ENCODE results near the gene PDE2A. TPM values are rescaled to one million over a fixed set of nuclear protein-coding genes. Genes with fewer than 3 reads are reported as not detected.

PDE2A gene
- total and polyA plus RNA-seq, 4 donors = 9.4 to 17.5 (median 14.1) TPM

DNA sequence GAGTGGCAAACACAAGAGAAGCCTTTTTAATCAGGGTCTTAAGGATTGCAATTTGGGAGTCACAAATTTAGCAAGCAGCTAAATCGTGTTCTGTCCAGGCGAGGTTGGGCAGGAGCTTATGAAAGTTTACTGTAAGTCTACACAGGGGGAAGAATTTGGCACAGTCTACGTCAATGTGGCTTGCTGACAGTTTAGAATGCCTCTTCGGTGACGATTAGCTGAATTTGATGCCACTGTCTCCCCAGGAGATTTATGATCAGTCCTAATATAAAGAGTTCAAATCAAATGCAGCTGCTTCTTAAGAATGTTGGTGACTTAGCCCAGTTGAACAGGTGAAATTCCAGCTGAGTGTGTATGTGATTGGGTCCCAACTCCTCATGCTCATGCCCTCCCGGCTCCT lies 125.8 kb downstream of the PDE2A start:
- Histone ChIP-seq H3K27me3 (ENCODE audit: control insufficient read depth, insufficient read depth, low read length) (no peaks in the 10 kb centered on the region), H3K4me1 (ENCODE audit: control insufficient read depth, insufficient read depth, low read length) (peaks cover 3% of the 10 kb centered on the region), H3K27ac (ENCODE audit: low read depth, low read length) (no peak overlapping the region), H3K9me3 (ENCODE audit: control insufficient read depth, insufficient read depth, low read length) (no peaks in the 10 kb centered on the region), H3K36me3 (ENCODE audit: control insufficient read depth, insufficient read depth, low read length) (no peaks in the 10 kb centered on the region), H3K4me3 (ENCODE audit: low read depth, low read length) (no peak overlapping the region)
- no peak for DNase-seq (ENCODE audit: low read depth in 4 of 6, low spot score in 6 of 6)
- 81% methylated on average over 4 of the region's 6 CpGs for WGBS (ENCODE audit: insufficient coverage)

DNA sequence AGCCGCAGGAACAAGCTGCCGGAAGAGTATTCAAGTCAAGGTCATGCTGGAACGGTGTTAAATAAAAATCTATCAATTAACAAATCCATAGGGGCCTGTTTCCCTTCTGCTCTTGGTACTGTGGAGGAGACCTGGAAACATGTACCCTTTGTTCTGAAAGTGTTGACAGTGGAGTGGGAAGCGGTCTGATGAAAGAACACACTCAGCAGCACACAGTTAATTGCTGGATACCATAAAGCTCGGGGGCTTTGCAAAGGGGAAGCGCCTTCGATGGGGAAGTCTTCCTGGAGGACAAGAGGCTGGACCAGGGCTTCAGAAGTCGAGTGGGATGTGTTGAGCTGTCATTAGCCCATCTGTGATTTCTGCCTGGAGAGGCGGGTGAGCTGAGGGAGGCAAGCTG lies 127.4 kb downstream of the PDE2A start:
- Histone ChIP-seq H3K27ac (ENCODE audit: low read depth, low read length) (no peak overlapping the region), H3K4me3 (ENCODE audit: low read depth, low read length) (no peak overlapping the region), H3K36me3 (ENCODE audit: control insufficient read depth, insufficient read depth, low read length) (no peaks in the 10 kb centered on the region), H3K4me1 (ENCODE audit: control insufficient read depth, insufficient read depth, low read length) (peaks cover 3% of the 10 kb centered on the region), H3K27me3 (ENCODE audit: control insufficient read depth, insufficient read depth, low read length) (no peaks in the 10 kb centered on the region), H3K9me3 (ENCODE audit: control insufficient read depth, insufficient read depth, low read length) (no peaks in the 10 kb centered on the region)
- no peak for DNase-seq (ENCODE audit: low read depth in 4 of 6, low spot score in 6 of 6)
- 46% methylated on average over 4 of the region's 9 CpGs for WGBS (ENCODE audit: insufficient coverage)

DNA sequence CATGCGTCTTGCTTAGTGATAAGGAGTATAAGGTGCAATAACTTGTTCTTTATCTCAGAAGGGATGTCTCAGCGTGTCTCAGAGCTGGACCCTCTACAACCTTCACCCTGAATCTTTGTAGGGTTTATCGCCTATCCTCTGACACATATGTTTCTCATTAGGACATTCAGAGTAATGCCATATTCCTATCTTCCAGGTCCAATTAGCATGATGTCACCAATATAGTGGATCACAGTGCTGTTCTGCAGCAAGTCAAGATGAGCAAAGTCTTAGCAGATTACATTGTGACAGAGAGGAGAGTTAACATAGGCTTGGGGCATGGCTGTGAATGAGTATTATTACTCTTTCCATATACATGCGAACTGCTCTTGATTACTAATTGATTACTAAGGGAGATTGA lies 129.6 kb downstream of the PDE2A start:
- Histone ChIP-seq H3K4me1 (ENCODE audit: control insufficient read depth, insufficient read depth, low read length) (peaks cover 6% of the 10 kb centered on the region), H3K36me3 (ENCODE audit: control insufficient read depth, insufficient read depth, low read length) (no peaks in the 10 kb centered on the region), H3K27ac (ENCODE audit: low read depth, low read length) (no peak overlapping the region), H3K4me3 (ENCODE audit: low read depth, low read length) (no peak overlapping the region), H3K27me3 (ENCODE audit: control insufficient read depth, insufficient read depth, low read length) (no peaks in the 10 kb centered on the region), H3K9me3 (ENCODE audit: control insufficient read depth, insufficient read depth, low read length) (no peaks in the 10 kb centered on the region)
- WGBS (ENCODE audit: insufficient coverage) = no CpG with 5 or more reads among the region's 4 CpGs
- DNase-seq (ENCODE audit: low read depth in 4 of 6, low spot score in 6 of 6) = no peak

DNA sequence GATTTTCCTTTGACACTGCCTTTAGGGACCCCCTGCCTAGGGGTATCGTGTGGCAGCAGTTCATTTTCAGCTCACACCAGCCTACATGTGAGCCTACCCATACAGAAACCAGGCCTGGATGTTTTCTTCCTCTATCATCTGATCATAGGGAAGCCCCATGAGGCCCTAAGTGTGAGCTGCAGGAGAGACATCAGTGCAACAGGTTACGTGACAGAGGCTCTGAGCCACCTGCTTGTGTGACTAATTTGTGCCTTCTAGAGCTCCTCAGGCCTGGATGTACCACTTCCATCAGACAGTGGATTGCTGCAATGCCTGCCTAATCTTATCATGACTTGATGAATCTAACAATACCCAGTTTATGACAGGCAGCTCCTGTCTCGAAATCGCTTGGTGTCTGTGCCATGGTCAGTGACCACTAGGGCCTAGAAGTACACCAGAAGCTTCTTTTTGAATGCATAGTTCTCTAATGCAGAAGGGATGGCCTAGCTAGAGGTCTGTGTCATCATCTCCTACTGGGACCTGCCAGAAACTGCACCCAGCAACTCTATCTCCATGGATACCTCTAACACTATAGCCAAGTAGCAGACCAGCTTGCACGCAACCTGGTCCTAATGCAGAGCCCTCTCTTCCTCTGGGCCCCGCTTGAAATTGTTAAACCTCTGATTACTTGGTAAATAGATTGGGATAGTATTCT lies 130.2 kb downstream of the PDE2A start:
- WGBS (ENCODE audit: insufficient coverage) = 90% methylated on average over 5 of the region's 6 CpGs
- Histone ChIP-seq H3K36me3 (ENCODE audit: control insufficient read depth, insufficient read depth, low read length) (no peaks in the 10 kb centered on the region), H3K4me1 (ENCODE audit: control insufficient read depth, insufficient read depth, low read length) (peaks cover 6% of the 10 kb centered on the region), H3K27me3 (ENCODE audit: control insufficient read depth, insufficient read depth, low read length) (no peaks in the 10 kb centered on the region), H3K27ac (ENCODE audit: low read depth, low read length) (no peak overlapping the region), H3K9me3 (ENCODE audit: control insufficient read depth, insufficient read depth, low read length) (no peaks in the 10 kb centered on the region), H3K4me3 (ENCODE audit: low read depth, low read length) (no peak overlapping the region)
- DNase-seq (ENCODE audit: low read depth in 4 of 6, low spot score in 6 of 6) = no peak

DNA sequence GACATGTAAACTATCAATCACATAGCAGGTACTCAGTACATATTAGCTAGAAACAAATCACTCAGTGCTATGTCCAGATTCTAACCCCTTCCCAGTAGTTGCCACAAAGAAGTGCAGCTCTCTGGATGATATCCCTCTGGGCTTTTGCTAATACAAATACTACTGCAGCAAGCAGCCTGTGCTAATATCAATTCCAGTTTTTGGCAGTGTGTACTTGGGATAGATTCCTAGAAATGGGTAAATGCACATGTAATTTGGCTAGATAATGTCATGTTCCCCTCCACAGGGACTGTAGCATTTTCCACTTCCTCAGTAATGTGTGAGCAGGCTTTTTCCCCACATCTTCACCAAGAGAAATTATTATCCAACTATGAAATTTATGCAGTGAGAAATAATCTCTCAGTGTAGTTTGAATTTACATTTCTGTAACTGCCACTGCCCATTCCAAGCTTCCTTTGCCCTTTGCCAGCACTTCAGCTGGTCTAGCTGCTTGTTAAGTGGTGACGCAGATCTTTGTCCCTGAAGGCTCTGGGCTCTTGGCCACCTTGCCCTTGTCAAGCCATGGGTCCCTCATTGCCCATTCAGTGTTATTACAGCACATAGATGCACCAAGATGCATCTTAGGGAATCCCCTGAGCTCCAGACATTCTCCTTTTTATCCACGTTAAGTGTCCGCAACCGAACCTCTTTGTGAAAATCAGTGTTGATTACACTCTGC lies 132.8 kb downstream of the PDE2A start:
- H3K27ac ChIP-seq (ENCODE audit: low read depth, low read length) = no peak overlapping the region
- H3K9me3 ChIP-seq (ENCODE audit: control insufficient read depth, insufficient read depth, low read length) = no peaks in the 10 kb centered on the region
- H3K4me1 ChIP-seq (ENCODE audit: control insufficient read depth, insufficient read depth, low read length) = peaks cover 6% of the 10 kb centered on the region
- no peak overlapping the region for H3K4me3 ChIP-seq (ENCODE audit: low read depth, low read length)
- DNase-seq (ENCODE audit: low read depth in 4 of 6, low spot score in 6 of 6) = peak in 2 of 6 donors; percentile 54 to 67
- no peaks in the 10 kb centered on the region for H3K36me3 ChIP-seq (ENCODE audit: control insufficient read depth, insufficient read depth, low read length)
- 75% methylated on average over 4 of the region's 4 CpGs for WGBS (ENCODE audit: insufficient coverage)
- no peaks in the 10 kb centered on the region for H3K27me3 ChIP-seq (ENCODE audit: control insufficient read depth, insufficient read depth, low read length)

DNA sequence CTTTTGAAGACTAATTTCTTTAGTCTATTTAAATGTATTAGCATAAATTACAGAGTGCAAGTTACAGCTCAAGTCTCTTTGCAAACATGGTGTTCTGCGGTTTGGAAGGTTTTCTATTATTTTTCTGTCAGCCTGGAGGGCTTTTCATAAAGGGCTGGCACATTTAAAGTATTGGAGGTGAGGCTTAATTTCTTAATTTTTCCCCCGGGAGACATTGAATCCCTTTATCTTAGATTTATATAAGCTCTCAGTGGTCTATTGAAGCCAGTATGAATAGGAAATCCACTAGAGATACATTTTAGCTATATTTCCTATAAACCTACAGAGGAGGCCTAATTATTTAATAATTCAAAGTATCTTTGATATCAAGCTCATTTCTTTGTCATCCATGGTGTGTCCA lies 137.2 kb downstream of the PDE2A start:
- no peaks in the 10 kb centered on the region for H3K27me3 ChIP-seq (ENCODE audit: control insufficient read depth, insufficient read depth, low read length)
- peaks cover 5% of the 10 kb centered on the region for H3K4me1 ChIP-seq (ENCODE audit: control insufficient read depth, insufficient read depth, low read length)
- H3K27ac ChIP-seq (ENCODE audit: low read depth, low read length) = no peak overlapping the region
- no peak overlapping the region for H3K4me3 ChIP-seq (ENCODE audit: low read depth, low read length)
- H3K36me3 ChIP-seq (ENCODE audit: control insufficient read depth, insufficient read depth, low read length) = no peaks in the 10 kb centered on the region
- H3K9me3 ChIP-seq (ENCODE audit: control insufficient read depth, insufficient read depth, low read length) = no peaks in the 10 kb centered on the region
- no CpG with 5 or more reads among the region's 2 CpGs for WGBS (ENCODE audit: insufficient coverage)
- DNase-seq (ENCODE audit: low read depth in 4 of 6, low spot score in 6 of 6) = peak in 1 of 6 donors; percentile 64

DNA sequence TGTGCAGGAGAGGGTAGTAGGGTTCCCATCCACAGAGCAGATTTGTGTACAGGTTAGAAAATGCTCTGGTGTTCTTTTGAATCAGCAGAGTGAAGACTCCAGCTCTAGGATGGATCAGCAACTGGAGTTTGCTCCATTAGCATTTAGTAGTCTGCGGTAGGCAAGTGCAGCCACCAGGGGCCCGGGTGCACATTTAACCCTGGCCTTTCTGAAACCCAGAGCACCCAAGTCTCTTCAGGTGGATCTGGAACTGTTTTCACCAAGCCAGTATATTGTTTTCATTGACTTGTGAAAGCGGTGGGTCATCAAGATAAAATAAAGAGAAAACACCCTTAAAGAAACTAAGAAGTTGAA lies 139.1 kb downstream of the PDE2A start:
- Histone ChIP-seq H3K27ac (ENCODE audit: low read depth, low read length) (no peak overlapping the region), H3K4me1 (ENCODE audit: control insufficient read depth, insufficient read depth, low read length) (peaks cover 3% of the 10 kb centered on the region), H3K4me3 (ENCODE audit: low read depth, low read length) (no peak overlapping the region), H3K27me3 (ENCODE audit: control insufficient read depth, insufficient read depth, low read length) (no peaks in the 10 kb centered on the region), H3K9me3 (ENCODE audit: control insufficient read depth, insufficient read depth, low read length) (no peaks in the 10 kb centered on the region), H3K36me3 (ENCODE audit: control insufficient read depth, insufficient read depth, low read length) (no peaks in the 10 kb centered on the region)
- 8% methylated on average over 2 of the region's 3 CpGs for WGBS (ENCODE audit: insufficient coverage)
- DNase-seq (ENCODE audit: low read depth in 4 of 6, low spot score in 6 of 6) = no peak

DNA sequence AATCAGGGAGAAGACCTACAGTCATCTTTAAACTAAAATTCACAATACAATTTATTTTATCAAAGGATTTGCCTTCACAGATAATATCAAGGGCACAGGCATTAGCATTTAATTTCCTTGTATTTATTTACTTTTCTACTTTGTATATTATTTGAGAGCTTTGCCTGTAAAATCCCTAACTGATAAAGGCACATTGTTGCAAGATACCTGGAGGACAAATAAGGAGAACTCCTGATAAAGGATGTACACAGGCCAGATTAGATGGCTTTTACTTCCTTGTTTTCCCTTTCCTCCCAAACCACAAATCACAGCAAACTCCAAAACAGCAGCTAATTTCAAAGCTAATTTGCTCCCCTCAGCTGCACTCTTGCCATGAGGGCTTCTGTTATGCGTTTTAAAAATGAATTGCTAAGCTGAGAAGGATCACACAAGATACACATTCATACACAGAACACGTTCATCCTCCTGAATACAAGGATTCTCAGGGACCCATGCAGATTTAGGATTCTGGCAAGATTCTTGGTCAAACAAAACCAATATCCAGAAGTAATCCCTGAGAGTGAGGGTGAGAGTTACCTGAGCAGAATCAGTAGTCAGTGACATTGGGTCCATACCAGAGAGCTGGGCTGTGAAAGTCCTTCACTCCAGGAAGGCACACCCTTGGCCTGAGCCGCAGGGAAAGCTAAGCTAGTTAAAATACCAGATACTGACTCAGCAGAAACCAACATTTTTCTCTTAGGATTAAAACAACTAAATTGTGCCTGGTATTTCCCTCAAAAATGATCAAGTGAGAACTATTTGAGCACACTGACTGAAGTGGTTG lies 139.6 kb downstream of the PDE2A start:
- Histone ChIP-seq H3K36me3 (ENCODE audit: control insufficient read depth, insufficient read depth, low read length) (no peaks in the 10 kb centered on the region), H3K4me3 (ENCODE audit: low read depth, low read length) (no peak overlapping the region), H3K4me1 (ENCODE audit: control insufficient read depth, insufficient read depth, low read length) (peaks cover 3% of the 10 kb centered on the region), H3K9me3 (ENCODE audit: control insufficient read depth, insufficient read depth, low read length) (no peaks in the 10 kb centered on the region), H3K27ac (ENCODE audit: low read depth, low read length) (no peak overlapping the region), H3K27me3 (ENCODE audit: control insufficient read depth, insufficient read depth, low read length) (no peaks in the 10 kb centered on the region)
- peak in 1 of 6 donors; percentile 57 for DNase-seq (ENCODE audit: low read depth in 4 of 6, low spot score in 6 of 6)
- WGBS (ENCODE audit: insufficient coverage) = no CpG with 5 or more reads among the region's 3 CpGs

DNA sequence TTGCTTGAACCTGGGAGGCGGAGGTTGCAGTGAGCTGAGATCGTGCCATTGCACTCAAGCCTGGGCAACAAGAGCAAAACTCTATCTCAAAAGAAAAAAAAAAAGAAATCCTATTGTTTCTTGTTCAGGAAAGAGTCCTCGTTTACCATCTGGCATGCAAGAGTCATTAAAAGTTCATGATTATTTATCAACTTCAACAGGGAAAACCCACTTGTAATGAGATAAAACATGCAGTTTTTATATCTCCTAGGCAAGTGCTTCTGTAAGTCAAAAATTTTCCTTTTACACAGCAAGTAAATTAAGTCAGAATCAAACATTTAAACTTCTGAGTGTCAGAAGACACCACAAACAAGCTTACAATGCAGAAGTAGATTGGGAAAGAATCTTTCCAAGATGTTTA lies 145.2 kb downstream of the PDE2A start:
- Histone ChIP-seq H3K36me3 (ENCODE audit: control insufficient read depth, insufficient read depth, low read length) (no peaks in the 10 kb centered on the region), H3K4me3 (ENCODE audit: low read depth, low read length) (no peak overlapping the region), H3K27me3 (ENCODE audit: control insufficient read depth, insufficient read depth, low read length) (no peaks in the 10 kb centered on the region), H3K27ac (ENCODE audit: low read depth, low read length) (no peak overlapping the region), H3K9me3 (ENCODE audit: control insufficient read depth, insufficient read depth, low read length) (no peaks in the 10 kb centered on the region), H3K4me1 (ENCODE audit: control insufficient read depth, insufficient read depth, low read length) (no peaks in the 10 kb centered on the region)
- no CpG with 5 or more reads among the region's 3 CpGs for WGBS (ENCODE audit: insufficient coverage)
- DNase-seq (ENCODE audit: low read depth in 4 of 6, low spot score in 6 of 6) = peak in 1 of 6 donors; percentile 63

All from spinal cord (tissue), 10 donors.